ENCODE results near the gene ALG13.
"Not testable (repeated sequence)": the region's sequence is repeated elsewhere in the genome, so short reads cannot be mapped to it uniquely, and the experiment has no call there.

The ALG13 gene

DNA sequence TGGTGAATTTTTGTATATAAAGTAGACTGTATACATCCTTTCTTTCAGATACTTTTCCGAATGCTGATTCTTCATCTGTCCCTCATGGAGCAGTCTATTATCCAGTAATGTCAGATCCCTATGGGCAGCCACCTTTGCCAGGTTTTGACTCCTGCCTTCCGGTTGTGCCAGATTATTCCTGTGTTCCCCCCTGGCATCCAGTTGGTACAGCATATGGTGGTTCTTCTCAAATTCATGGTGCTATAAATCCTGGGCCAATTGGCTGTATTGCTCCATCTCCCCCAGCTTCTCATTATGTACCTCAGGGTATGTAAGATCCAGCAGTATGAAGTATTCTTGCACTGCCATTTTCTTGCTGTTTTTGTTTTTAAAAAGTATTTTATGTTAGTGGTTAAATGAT is 78.7 kb downstream of the ALG13 start:
- DNase-seq (ENCODE audit: low spot score): no peak

DNA sequence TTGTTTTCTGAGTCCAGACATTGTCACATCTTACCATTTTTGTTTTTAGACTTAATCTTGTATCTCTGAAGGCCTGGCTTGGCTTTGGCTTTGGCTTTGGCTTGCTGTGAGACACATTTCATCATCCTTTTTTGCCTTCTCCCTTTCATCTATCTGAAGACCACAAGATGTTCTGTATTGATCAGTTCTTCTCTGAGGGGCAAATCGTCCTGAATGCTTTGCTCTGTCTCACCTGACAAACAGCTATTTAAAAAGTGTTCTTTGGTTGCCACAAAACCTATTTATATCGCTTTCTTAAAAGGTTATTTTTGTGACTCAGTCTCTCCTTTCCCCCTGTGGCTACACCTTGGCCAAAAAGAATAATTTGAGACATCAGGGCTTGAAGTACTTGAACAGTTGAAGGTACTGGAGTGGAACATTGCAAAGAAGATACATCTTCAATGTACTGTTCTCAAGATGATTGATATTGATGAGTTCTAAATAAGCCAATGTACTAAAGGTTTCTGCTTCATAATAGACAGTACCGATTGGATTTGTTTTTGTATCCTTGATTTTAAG is 80.7 kb downstream of the ALG13 start:
- DNase-seq (ENCODE audit: low spot score): no peak

DNA sequence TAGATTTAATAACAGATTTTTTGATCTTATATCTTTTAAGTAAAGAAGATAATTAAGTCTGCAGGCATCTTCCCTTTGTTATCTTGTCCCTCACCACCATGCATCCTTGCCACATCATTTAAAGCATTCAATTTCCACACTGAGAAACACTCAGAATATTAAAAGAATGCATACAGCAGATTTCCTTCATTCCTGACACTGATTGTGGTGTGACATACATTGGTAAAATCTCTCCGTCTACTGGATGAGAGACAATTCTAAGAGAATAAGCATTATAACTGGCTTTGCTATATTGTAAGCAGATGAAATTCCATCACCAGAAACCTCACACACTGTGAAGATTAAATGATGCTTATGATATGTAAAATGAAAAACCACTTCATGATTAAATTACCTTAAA is 97.6 kb downstream of the ALG13 start:
- no peak for DNase-seq (ENCODE audit: low spot score)

DNA sequence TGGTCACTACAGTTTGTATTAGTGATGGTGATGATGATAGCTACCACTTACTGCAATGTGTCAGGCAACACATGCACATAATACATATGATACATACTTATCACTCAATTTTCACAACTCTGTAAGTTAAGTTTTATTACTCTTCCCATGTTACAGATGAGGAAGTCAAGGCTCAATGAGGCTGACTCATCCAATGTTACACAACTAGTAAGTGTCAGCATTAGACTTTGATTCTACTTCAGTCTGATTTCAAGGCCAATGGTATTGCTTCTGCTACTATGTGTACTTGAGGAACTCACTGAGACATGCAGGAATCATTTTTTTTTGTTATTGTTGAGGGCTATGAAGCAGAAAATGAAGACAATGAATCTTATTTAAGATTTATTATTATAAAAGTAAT is 98.6 kb downstream of the ALG13 start:
- no peak for DNase-seq (ENCODE audit: low spot score)

DNA sequence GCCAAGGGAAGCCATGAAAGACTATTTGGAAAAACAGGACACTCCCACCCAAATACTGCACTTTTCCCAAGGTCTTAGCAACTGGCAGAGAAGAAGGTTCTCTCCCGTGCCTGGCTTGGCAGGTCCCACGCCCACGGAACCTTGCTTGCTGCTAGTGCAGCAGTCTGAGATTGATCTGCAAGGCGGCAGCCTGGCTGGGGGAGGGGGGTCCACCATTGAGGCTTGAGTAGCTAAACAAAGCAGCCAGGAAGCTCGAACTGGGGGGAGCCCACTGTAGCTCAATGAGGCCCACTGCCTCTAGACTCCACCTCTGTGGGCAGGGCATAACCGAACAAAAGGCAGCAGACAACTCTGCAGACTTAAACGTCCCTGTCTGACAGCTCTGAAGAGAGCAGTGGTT is 103.7 kb downstream of the ALG13 start:
- DNase-seq (ENCODE audit: low spot score): no peak

DNA sequence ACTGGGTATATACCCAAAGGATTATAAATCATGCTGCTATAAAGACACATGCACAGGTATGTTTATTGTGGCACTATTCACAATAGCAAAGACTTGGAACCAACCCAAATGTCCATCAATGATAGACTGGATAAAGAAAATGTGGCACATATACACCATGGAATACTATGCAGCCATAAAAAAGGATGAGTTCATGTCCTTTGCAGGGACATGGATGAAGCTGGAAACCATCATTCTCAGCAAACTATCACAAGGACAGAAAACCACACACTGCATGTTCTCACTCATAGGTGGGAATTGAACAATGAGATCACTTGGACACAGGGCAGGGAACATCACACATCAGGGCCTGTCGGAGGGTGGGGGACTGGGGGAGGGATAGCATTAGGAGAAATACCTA is 109.1 kb downstream of the ALG13 start:
- not testable (repeated sequence) for DNase-seq (ENCODE audit: low spot score)
